Keratinocyte (primary cell): ENCODE data around the gene ZC3H10. TPM values are rescaled to one million over a fixed set of nuclear protein-coding genes. Genes with fewer than 3 reads are reported as not detected.

ENCODE experiments used
- DNase-seq: peaks from one replicate; pipeline ENCODE4 v3.0.0-alpha.2; 2011; ENCODE audit warnings: low read depth, missing footprints, low spot score
- FAIRE-seq: peaks from 2 replicates; lab custom pipeline; 2011; peaks lifted over from hg19 to GRCh38; lab: Jason Lieb, UNC
- H2AFZ ChIP-seq: 2 replicates; pipeline ENCODE4 v1.6.0; 2012; ENCODE audit warnings: low read length, control low read depth, inconsistent platforms; ENCODE audit not compliant: control insufficient read depth
- H3K27ac ChIP-seq: 2 replicates; pipeline ENCODE4 v1.5.1; 2011; ENCODE audit warnings: low read length; ENCODE audit not compliant: control insufficient read depth, insufficient read depth
- H3K27me3 ChIP-seq: 3 replicates; pipeline ENCODE4 v1.6.0; 2011; ENCODE audit warnings: low read length; ENCODE audit not compliant: control insufficient read depth, insufficient read depth; ENCODE audit errors: extremely low read depth
- H3K36me3 ChIP-seq, 2 experiments: 2 replicates in 1 of 2; 3 replicates in 1 of 2; pipeline ENCODE4 v1.5.1; 2011; ENCODE audit warnings: low read length in 2 of 2, mild to moderate bottlenecking in 1 of 2; ENCODE audit not compliant: control insufficient read depth in 2 of 2, insufficient read depth in 2 of 2; ENCODE audit errors: extremely low read depth in 1 of 2
- H3K4me1 ChIP-seq: 3 replicates; pipeline ENCODE4 v1.5.1; 2011; ENCODE audit warnings: low read length; ENCODE audit not compliant: control insufficient read depth, insufficient read depth; ENCODE audit errors: extremely low read depth
- H3K4me2 ChIP-seq: 3 replicates; pipeline ENCODE4 v1.6.0; 2011; ENCODE audit warnings: low read depth, low read length; ENCODE audit not compliant: control insufficient read depth, insufficient read depth; ENCODE audit errors: extremely low read depth
- H3K4me3 ChIP-seq, 3 experiments: fragments of 200-600 bp in 1 of 3; sonication (generic) in 1 of 3; 2 replicates in 2 of 3; 3 replicates in 1 of 3; pipeline ENCODE4 v1.5.1; 2011 to 2016; ENCODE audit warnings: low read length in 3 of 3, mild to moderate bottlenecking in 3 of 3, control low read depth in 2 of 3, inconsistent platforms in 1 of 3, low read depth in 1 of 3, mixed read lengths in 1 of 3, mixed run types in 1 of 3, moderate library complexity in 1 of 3; ENCODE audit not compliant: control insufficient read depth in 2 of 3, insufficient read depth in 2 of 3; ENCODE audit errors: extremely low read depth in 1 of 3
- H3K79me2 ChIP-seq: 2 replicates; pipeline ENCODE4 v1.6.0; 2012; ENCODE audit warnings: low read length; ENCODE audit not compliant: control insufficient read depth, insufficient read depth
- H3K9ac ChIP-seq: 3 replicates; pipeline ENCODE4 v1.6.0; 2011; ENCODE audit warnings: low read length; ENCODE audit not compliant: control insufficient read depth, insufficient read depth; ENCODE audit errors: extremely low read depth
- H3K9me1 ChIP-seq: 3 replicates; pipeline ENCODE4 v1.6.0; 2011; ENCODE audit warnings: low read length; ENCODE audit not compliant: control insufficient read depth, insufficient read depth; ENCODE audit errors: extremely low read depth
- H3K9me3 ChIP-seq: 2 replicates; pipeline ENCODE4 v1.5.1; 2012; ENCODE audit warnings: low read depth, low read length; ENCODE audit not compliant: control insufficient read depth
- H4K20me1 ChIP-seq: 3 replicates; pipeline ENCODE4 v1.6.0; 2011; ENCODE audit warnings: low read length; ENCODE audit not compliant: control insufficient read depth, insufficient read depth; ENCODE audit errors: extremely low read depth
- EZH2 ChIP-seq: IDR thresholded peaks from one replicate; pipeline ENCODE4 v1.6.1; 2012; ENCODE audit warnings: inconsistent platforms, mild to moderate bottlenecking, low read length, moderate library complexity
- dilution Hi-C: fragments of 300-500 bp; cut with MboI; formaldehyde crosslinking; loops from one replicate; pipeline ENCODE4 v1.7.0; 2020; ENCODE audit warnings: low sequenced_read_pairs; ENCODE audit not compliant: extremely low pct_ligation_motif_present
- polyA plus RNA-seq, 5 experiments: library from polyadenylated mRNA; depleted of rRNA in 3 of 5; stranded (reverse) in 3 of 5; stranded (forward) in 1 of 5; unstranded in 1 of 5; fragments of >200 nt; gene quantifications; 1 replicate in 1 of 5; 2 replicates in 3 of 5; 3 replicates in 1 of 5; pipeline versions ENCODE4 v1.2.1 to v1.2.3, GENCODE V29; 2011 to 2012; ENCODE audit warnings: missing spikeins in 2 of 5, low read depth in 1 of 5, low replicate concordance in 1 of 5
- TF ChIP-seq, protein P1 (sequence below), 3 experiments: IDR thresholded peaks in 1 of 3; conservative IDR thresholded peaks in 1 of 3; optimal IDR thresholded peaks in 1 of 3; 2 replicates in 2 of 3; 3 replicates in 1 of 3; pipeline versions ENCODE3 to v1.5.1; 2011; ENCODE audit warnings: low read length in 3 of 3, mild to moderate bottlenecking in 3 of 3, moderate library complexity in 2 of 3, control low read depth in 1 of 3, inconsistent platforms in 1 of 3; ENCODE audit not compliant: insufficient read depth in 2 of 3; ENCODE audit errors: extremely low read depth in 1 of 3

Gene ZC3H10
- polyA plus RNA-seq, 1 donor (not counting 4 experiments of a cell fraction or from before 2014, with no cell fraction given) = 0.85 TPM

DNA sequence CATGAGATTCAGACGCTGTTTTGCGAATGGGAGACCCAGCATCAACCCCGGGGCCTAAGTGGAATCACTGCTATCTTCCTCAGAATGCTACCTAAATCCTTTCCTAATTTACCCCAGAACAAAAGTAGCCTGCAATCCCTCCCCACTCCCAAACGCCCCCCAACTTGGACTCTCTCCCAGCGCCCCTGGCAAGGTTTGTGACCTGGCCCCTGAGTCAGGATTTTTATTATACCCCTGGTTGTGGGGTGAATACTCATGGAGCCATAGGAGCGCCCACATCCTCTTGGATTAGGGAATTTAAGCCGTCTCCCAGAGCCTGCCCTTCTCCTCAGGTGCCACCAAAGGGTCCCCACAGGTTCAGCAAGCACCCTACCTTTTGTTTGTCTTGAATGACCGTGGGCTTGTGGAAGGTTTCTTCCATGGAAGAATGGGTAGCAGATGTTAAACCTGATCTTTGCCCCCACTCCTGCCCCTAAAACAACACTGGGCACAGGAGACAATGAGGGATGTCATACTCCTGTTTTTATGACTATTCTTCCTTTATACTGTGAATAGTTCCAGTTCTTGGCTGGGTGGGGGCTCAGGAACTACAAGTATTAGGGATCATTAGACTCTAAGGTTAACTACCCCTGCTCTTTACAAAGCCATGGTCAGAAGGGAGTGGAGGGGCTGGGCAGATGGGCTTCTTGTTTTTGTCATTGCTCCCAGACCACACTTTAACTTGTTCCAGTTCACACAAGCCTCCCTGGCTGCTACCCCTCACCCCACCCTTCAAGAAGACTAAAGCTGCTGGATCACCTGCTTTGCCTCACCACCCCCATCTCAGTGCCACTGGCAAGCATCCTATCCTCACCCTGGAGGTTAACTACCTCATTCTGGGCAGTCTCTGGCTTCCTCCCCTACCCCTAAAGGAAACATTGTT is 35.0 kb downstream of the ZC3H10 start:
- H3K9ac ChIP-seq = peak overlapping the region; percentile 87
- no peaks in the 10 kb centered on the region for H3K27me3 ChIP-seq
- H4K20me1 ChIP-seq = no peaks in the 10 kb centered on the region
- DNase-seq (no peak), FAIRE-seq (no peak)
- peak overlapping the region; percentile 54 to 84 (median 74) for H3K4me3 ChIP-seq
- no peaks in the 10 kb centered on the region for H3K79me2 ChIP-seq
- peaks cover 0 to 6% of the 10 kb centered on the region in 2 experiments for H3K36me3 ChIP-seq
- H3K4me1 ChIP-seq = peaks cover 19% of the 10 kb centered on the region
- dilution Hi-C loops = no loop called here
- no peaks in the 10 kb centered on the region for H3K9me3 ChIP-seq
- H3K9me1 ChIP-seq = no peaks in the 10 kb centered on the region
- H3K4me2 ChIP-seq = peak overlapping the region; percentile 99
- H2AFZ ChIP-seq = peak overlapping the region; percentile 84
- H3K27ac ChIP-seq = peak overlapping the region; percentile 89
- no peak for TF ChIP-seq EZH2
- TF ChIP-seq, protein P1, sequence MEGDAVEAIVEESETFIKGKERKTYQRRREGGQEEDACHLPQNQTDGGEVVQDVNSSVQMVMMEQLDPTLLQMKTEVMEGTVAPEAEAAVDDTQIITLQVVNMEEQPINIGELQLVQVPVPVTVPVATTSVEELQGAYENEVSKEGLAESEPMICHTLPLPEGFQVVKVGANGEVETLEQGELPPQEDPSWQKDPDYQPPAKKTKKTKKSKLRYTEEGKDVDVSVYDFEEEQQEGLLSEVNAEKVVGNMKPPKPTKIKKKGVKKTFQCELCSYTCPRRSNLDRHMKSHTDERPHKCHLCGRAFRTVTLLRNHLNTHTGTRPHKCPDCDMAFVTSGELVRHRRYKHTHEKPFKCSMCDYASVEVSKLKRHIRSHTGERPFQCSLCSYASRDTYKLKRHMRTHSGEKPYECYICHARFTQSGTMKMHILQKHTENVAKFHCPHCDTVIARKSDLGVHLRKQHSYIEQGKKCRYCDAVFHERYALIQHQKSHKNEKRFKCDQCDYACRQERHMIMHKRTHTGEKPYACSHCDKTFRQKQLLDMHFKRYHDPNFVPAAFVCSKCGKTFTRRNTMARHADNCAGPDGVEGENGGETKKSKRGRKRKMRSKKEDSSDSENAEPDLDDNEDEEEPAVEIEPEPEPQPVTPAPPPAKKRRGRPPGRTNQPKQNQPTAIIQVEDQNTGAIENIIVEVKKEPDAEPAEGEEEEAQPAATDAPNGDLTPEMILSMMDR (optimal IDR thresholded peaks at IDR 0.05 in 1 of 3, IDR thresholded peaks at IDR 0.05 in 1 of 3, conservative IDR thresholded peaks at IDR 0.05 in 1 of 3; ENCODE audit: extremely low read depth in 1 of 3, insufficient read depth in 2 of 3, low read length in 3 of 3) = no peak

GRCh38 chr12:56153678-56154065 is 35.6 kb downstream of the ZC3H10 start:
- no peak for FAIRE-seq

More at GRCh38 chr12:56153678-56154065, 35.6 kb downstream of the ZC3H10 start:
- Histone ChIP-seq H3K9me3 (no peaks in the 10 kb centered on the region), H3K4me2 (no peak overlapping the region), H3K4me3 (no peak overlapping the region), H3K9me1 (no peaks in the 10 kb centered on the region), H3K9ac (no peak overlapping the region), H3K4me1 (peaks cover 19% of the 10 kb centered on the region), H3K36me3 (peaks cover 0 to 6% of the 10 kb centered on the region in 2 experiments), H4K20me1 (no peaks in the 10 kb centered on the region), H2AFZ (no peak overlapping the region), H3K27ac (no peak overlapping the region), H3K27me3 (no peaks in the 10 kb centered on the region), H3K79me2 (peaks cover 5% of the 10 kb centered on the region)
- dilution Hi-C loops = no loop called here
- DNase-seq = no peak
- no peak for TF ChIP-seq EZH2
- TF ChIP-seq, protein P1 (optimal IDR thresholded peaks at IDR 0.05 in 1 of 3, IDR thresholded peaks at IDR 0.05 in 1 of 3, conservative IDR thresholded peaks at IDR 0.05 in 1 of 3; ENCODE audit: extremely low read depth in 1 of 3, insufficient read depth in 2 of 3, low read length in 3 of 3) = no peak
